K562 (cell line): Measurements from ENCODE around the gene CLPSL1. TPM values are rescaled to one million over a fixed set of nuclear protein-coding genes. Genes with fewer than 3 reads are reported as not detected.

Source experiments
- BHLHE40 ChIP-seq: IDR thresholded peaks from 2 replicates; pipeline ENCODE4 v1.6.1; 2011; ENCODE audit warnings: low read length, improper control_type of control experiment
- CTBP1 ChIP-seq: fragments of 450-650 bp; IDR thresholded peaks from 2 replicates; pipeline ENCODE4 v1.6.1; 2016; ENCODE audit warnings: borderline replicate concordance
- NCOA2 ChIP-seq, 2 experiments: fragments of 450-650 bp; IDR thresholded peaks; 2 replicates each; pipeline ENCODE4 v1.6.1; 2018; ENCODE audit warnings: mild to moderate bottlenecking in 2 of 2, moderate library complexity in 1 of 2; ENCODE audit not compliant: partially characterized antibody in 2 of 2
- PHF20 ChIP-seq: fragments of 450-650 bp; IDR thresholded peaks from 2 replicates; pipeline ENCODE4 v1.6.1; 2018; ENCODE audit not compliant: partially characterized antibody
- YY1 ChIP-seq, 3 experiments: IDR thresholded peaks; 2 replicates each; pipeline ENCODE4 v1.6.1; 2011; ENCODE audit warnings: low read length in 2 of 3, mild to moderate bottlenecking in 2 of 3, moderate library complexity in 2 of 3, borderline replicate concordance in 1 of 3, control low read depth in 1 of 3, low read depth in 1 of 3; ENCODE audit not compliant: insufficient read depth in 3 of 3, insufficient replicate concordance in 2 of 3, control insufficient read depth in 1 of 3, insufficient read length in 1 of 3; ENCODE audit errors: extremely low read depth in 1 of 3
- polyA plus RNA-seq, 8 experiments: library from polyadenylated mRNA; depleted of rRNA in 4 of 8; stranded (reverse) in 5 of 8; unstranded in 3 of 8; fragments of >200 nt; fragmentation: Nextera tagmentation in 2 of 8; fragmentation: Illumina TruSeq in 1 of 8; extraction: Ambion mirVana in 2 of 8; extraction: Trizol in 1 of 8; gene quantifications; 2 replicates each; pipeline versions ENCODE4 v1.2.1 to v1.2.3, GENCODE V29; 2011 to 2014; ENCODE audit warnings: inconsistent platforms in 1 of 8, missing spikeins in 1 of 8
- total RNA-seq, 7 experiments: library from RNA; depleted of rRNA in 6 of 7; stranded (reverse); fragments of >200 nt in 6 of 7; fragmentation: Illumina TruSeq in 2 of 7; extraction: Trizol in 2 of 7; gene quantifications; 2 replicates each; pipeline versions ENCODE4 v1.2.1 to v1.2.3, GENCODE V29; 2011 to 2021; ENCODE audit warnings: low replicate concordance in 1 of 7
- TF ChIP-seq, protein P1 (sequence below), 2 experiments: fragments of 450-650 bp; formaldehyde crosslinking in 1 of 2; IDR thresholded peaks; 2 replicates each; pipeline versions ENCODE4 v1.4.0 to v1.6.1; 2014 to 2020; ENCODE audit warnings: mild to moderate bottlenecking in 2 of 2, borderline replicate concordance in 1 of 2, low read depth in 1 of 2
- TF ChIP-seq, protein P2 (sequence below): fragments of 450-650 bp; IDR thresholded peaks from 2 replicates; pipeline ENCODE4 v1.6.1; 2018; ENCODE audit warnings: mild to moderate bottlenecking, low read depth; ENCODE audit not compliant: partially characterized antibody
- TF ChIP-seq, protein P3 (sequence below): fragments of 450-650 bp; IDR thresholded peaks from 2 replicates; pipeline ENCODE4 v1.6.1; 2017; ENCODE audit warnings: antibody characterized with exemption, mild to moderate bottlenecking
- TF ChIP-seq, protein P4 (sequence below): IDR thresholded peaks from 2 replicates; pipeline ENCODE4 v1.6.1; 2014; ENCODE audit warnings: antibody characterized with exemption

The CLPSL1 gene
- total and polyA plus RNA-seq, 9 of the 15 experiments (the other 6 are each of a cell fraction or from before 2014, with no cell fraction given) = not detected

DNA sequence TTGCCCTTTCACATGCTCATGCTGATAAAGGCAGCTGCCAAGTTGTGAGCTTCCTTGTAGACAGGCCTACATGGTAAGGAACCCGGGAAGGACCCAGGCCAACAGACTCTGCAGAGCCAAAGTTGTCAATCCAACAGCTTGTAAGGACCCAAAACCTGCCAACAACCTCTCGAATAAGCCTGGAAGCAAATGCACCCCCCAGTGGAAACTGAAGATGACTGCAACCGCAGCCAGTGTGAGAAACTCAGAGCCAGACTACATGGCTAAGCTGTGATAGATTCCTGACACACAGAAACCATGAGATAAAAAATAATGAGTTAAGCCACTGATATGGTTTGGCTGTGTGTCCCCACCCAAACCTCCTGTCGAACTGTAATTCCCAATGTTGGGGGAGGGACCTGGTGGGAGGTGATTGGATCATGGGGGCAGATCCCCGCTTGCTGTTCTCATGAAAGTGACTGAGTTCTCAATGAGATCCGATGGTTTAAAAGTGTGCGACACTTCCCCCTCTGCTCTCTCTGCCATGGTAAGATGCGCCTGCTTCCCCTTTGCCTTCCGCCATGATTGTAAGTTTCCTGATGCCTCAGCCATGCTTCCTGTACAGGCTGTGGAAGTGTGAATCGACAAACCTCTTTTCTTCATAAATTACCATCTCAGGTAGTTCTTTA lies 23.2 kb upstream of the CLPSL1 start (continued):
- TF ChIP-seq, protein P1, sequence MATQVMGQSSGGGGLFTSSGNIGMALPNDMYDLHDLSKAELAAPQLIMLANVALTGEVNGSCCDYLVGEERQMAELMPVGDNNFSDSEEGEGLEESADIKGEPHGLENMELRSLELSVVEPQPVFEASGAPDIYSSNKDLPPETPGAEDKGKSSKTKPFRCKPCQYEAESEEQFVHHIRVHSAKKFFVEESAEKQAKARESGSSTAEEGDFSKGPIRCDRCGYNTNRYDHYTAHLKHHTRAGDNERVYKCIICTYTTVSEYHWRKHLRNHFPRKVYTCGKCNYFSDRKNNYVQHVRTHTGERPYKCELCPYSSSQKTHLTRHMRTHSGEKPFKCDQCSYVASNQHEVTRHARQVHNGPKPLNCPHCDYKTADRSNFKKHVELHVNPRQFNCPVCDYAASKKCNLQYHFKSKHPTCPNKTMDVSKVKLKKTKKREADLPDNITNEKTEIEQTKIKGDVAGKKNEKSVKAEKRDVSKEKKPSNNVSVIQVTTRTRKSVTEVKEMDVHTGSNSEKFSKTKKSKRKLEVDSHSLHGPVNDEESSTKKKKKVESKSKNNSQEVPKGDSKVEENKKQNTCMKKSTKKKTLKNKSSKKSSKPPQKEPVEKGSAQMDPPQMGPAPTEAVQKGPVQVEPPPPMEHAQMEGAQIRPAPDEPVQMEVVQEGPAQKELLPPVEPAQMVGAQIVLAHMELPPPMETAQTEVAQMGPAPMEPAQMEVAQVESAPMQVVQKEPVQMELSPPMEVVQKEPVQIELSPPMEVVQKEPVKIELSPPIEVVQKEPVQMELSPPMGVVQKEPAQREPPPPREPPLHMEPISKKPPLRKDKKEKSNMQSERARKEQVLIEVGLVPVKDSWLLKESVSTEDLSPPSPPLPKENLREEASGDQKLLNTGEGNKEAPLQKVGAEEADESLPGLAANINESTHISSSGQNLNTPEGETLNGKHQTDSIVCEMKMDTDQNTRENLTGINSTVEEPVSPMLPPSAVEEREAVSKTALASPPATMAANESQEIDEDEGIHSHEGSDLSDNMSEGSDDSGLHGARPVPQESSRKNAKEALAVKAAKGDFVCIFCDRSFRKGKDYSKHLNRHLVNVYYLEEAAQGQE (IDR thresholded peaks at IDR 0.05; ENCODE audit: borderline replicate concordance) = peak; percentile 51; the same call in 1 of the 2 replicates
- TF ChIP-seq, protein P1 (CRISPR knock-in tag; IDR thresholded peaks at IDR 0.05; ENCODE audit: low read depth) = no peak
- TF ChIP-seq, protein P2, sequence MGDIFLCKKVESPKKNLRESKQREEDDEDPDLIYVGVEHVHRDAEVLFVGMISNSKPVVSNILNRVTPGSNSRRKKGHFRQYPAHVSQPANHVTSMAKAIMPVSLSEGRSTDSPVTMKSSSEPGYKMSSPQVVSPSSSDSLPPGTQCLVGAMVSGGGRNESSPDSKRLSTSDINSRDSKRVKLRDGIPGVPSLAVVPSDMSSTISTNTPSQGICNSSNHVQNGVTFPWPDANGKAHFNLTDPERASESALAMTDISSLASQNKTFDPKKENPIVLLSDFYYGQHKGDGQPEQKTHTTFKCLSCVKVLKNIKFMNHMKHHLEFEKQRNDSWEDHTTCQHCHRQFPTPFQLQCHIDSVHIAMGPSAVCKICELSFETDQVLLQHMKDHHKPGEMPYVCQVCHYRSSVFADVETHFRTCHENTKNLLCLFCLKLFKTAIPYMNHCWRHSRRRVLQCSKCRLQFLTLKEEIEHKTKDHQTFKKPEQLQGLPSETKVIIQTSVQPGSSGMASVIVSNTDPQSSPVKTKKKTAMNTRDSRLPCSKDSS = no peak
- TF ChIP-seq, protein P3, sequence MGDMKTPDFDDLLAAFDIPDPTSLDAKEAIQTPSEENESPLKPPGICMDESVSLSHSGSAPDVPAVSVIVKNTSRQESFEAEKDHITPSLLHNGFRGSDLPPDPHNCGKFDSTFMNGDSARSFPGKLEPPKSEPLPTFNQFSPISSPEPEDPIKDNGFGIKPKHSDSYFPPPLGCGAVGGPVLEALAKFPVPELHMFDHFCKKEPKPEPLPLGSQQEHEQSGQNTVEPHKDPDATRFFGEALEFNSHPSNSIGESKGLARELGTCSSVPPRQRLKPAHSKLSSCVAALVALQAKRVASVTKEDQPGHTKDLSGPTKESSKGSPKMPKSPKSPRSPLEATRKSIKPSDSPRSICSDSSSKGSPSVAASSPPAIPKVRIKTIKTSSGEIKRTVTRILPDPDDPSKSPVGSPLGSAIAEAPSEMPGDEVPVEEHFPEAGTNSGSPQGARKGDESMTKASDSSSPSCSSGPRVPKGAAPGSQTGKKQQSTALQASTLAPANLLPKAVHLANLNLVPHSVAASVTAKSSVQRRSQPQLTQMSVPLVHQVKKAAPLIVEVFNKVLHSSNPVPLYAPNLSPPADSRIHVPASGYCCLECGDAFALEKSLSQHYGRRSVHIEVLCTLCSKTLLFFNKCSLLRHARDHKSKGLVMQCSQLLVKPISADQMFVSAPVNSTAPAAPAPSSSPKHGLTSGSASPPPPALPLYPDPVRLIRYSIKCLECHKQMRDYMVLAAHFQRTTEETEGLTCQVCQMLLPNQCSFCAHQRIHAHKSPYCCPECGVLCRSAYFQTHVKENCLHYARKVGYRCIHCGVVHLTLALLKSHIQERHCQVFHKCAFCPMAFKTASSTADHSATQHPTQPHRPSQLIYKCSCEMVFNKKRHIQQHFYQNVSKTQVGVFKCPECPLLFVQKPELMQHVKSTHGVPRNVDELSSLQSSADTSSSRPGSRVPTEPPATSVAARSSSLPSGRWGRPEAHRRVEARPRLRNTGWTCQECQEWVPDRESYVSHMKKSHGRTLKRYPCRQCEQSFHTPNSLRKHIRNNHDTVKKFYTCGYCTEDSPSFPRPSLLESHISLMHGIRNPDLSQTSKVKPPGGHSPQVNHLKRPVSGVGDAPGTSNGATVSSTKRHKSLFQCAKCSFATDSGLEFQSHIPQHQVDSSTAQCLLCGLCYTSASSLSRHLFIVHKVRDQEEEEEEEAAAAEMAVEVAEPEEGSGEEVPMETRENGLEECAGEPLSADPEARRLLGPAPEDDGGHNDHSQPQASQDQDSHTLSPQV = no peak
- TF ChIP-seq PHF20 (no peak), CTBP1 (no peak), NCOA2 (IDR thresholded peaks at IDR 0.05; ENCODE audit: partially characterized antibody in 2 of 2) (no peak), BHLHE40 (no peak), YY1 (IDR thresholded peaks at IDR 0.05; ENCODE audit: borderline replicate concordance in 1 of 3, control insufficient read depth in 1 of 3, extremely low read depth in 1 of 3, insufficient read depth in 3 of 3, insufficient read length in 1 of 3, insufficient replicate concordance in 2 of 3, low read depth in 1 of 3, low read length in 2 of 3) (peak in 1 of 3 experiments; percentile 8)
- TF ChIP-seq, protein P4, sequence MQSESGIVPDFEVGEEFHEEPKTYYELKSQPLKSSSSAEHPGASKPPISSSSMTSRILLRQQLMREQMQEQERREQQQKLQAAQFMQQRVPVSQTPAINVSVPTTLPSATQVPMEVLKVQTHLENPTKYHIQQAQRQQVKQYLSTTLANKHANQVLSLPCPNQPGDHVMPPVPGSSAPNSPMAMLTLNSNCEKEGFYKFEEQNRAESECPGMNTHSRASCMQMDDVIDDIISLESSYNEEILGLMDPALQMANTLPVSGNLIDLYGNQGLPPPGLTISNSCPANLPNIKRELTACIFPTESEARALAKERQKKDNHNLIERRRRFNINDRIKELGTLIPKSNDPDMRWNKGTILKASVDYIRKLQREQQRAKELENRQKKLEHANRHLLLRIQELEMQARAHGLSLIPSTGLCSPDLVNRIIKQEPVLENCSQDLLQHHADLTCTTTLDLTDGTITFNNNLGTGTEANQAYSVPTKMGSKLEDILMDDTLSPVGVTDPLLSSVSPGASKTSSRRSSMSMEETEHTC = no peak
